Lung (tissue), 12 donors: Measurements from ENCODE around the gene GNAT3. TPM values are rescaled to one million over a fixed set of nuclear protein-coding genes. Genes with fewer than 3 reads are reported as not detected.

ENCODE experiments used
- ATAC-seq: fragments of 200-7000 bp; cut with Tn5 transposase; one replicate; pipeline ENCODE4 v1.9.1; 2020; ENCODE audit warnings: moderate number of reproducible peaks; ENCODE audit not compliant: insufficient read depth, low FRiP score
- DNase-seq, 3 donors: peaks; one replicate each; pipeline ENCODE4 v3.0.0-alpha.2; 2013 to 2017
- H3K27ac ChIP-seq, 2 donors: one replicate each; pipeline ENCODE4 v1.5.1; 2013; ENCODE audit warnings: mild to moderate bottlenecking in 2 of 2, moderate library complexity in 2 of 2, control low read depth in 1 of 2, inconsistent platforms in 1 of 2, low read depth in 1 of 2, low read length in 1 of 2
- H3K27me3 ChIP-seq, 3 donors: one replicate each; pipeline ENCODE4 v1.5.1; 2013; ENCODE audit warnings: low read length in 2 of 3; ENCODE audit not compliant: control insufficient read depth in 3 of 3, insufficient read depth in 3 of 3
- H3K36me3 ChIP-seq, 4 donors: one replicate each; pipeline ENCODE4 v1.5.1; 2013; ENCODE audit warnings: low read length in 4 of 4, mild to moderate bottlenecking in 1 of 4, moderate library complexity in 1 of 4; ENCODE audit not compliant: control insufficient read depth in 4 of 4, insufficient read depth in 4 of 4
- H3K4me1 ChIP-seq, 5 donors: one replicate each; pipeline ENCODE4 v1.5.1; 2013; ENCODE audit warnings: low read length in 5 of 5, mild to moderate bottlenecking in 2 of 5, moderate library complexity in 1 of 5; ENCODE audit not compliant: control insufficient read depth in 5 of 5, insufficient read depth in 5 of 5
- H3K4me3 ChIP-seq: one replicate; pipeline ENCODE4 v1.5.1; 2013; ENCODE audit warnings: mild to moderate bottlenecking, control low read depth, moderate library complexity
- H3K9ac ChIP-seq, 2 donors: one replicate each; pipeline ENCODE4 v1.5.1; 2013; ENCODE audit warnings: low read length in 2 of 2, control low read depth in 1 of 2; ENCODE audit not compliant: insufficient read depth in 1 of 2
- H3K9me3 ChIP-seq, 4 donors: one replicate each; pipeline ENCODE4 v1.5.1; 2013; ENCODE audit warnings: low read length in 3 of 4, mild to moderate bottlenecking in 1 of 4, moderate library complexity in 1 of 4; ENCODE audit not compliant: control insufficient read depth in 4 of 4, insufficient read depth in 3 of 4
- CTCF ChIP-seq: IDR thresholded peaks from 2 replicates; pipeline ENCODE4 v1.5.1; 2012; ENCODE audit warnings: mild to moderate bottlenecking; ENCODE audit errors: control extremely low read depth, extremely low read depth
- WGBS, 2 donors: extraction: QIAGEN DNeasy Blood & Tissue Kit; methylation state at CpG; one replicate each; pipeline ENCODE4 v1.1.7; 2013; 5-methylcytosine and 5-hydroxymethylcytosine counted together
- polyA plus RNA-seq, 2 donors: library from polyadenylated mRNA; stranded (reverse); fragments of 200-250 nt; gene quantifications; one replicate each; pipeline ENCODE4 v1.2.1, GENCODE V29; 2013
- total RNA-seq, 2 donors: library from RNA; depleted of rRNA in 1 of 2; stranded (reverse); fragments of >200 nt in 1 of 2; gene quantifications; one replicate each; pipeline ENCODE4 v1.2.1, GENCODE V29; 2014 to 2021
- donor health status: control.
- donor health status: control.
- donor health status: Bipolar disorder and iron deficiency.
- donor health status: healthy.
- donor health status: DM: yes; HTN: yes; CAD: no.

Gene GNAT3
- total and polyA plus RNA-seq, 4 donors: not detected

GRCh38 chr7:80414331-80414730 lies 97.5 kb downstream of the GNAT3 start:
- Histone ChIP-seq H3K36me3 (no peaks in the 10 kb centered on the region), H3K9ac (no peak overlapping the region), H3K4me3 (no peak overlapping the region), H3K4me1 (peaks cover 0 to 4% (median 0%) of the 10 kb centered on the region in 5 donors), H3K9me3 (no peaks in the 10 kb centered on the region), H3K27me3 (no peaks in the 10 kb centered on the region), H3K27ac (no peak overlapping the region)
- TF ChIP-seq CTCF: no peak
- ATAC-seq (no peak), DNase-seq (no peak)
- WGBS, 2 donors: 48 to 73% methylated on average over 2 of the region's 2 CpGs

GRCh38 chr7:80413383-80413945 lies 98.4 kb downstream of the GNAT3 start:
- WGBS, 2 donors: 83 to 91% methylated on average over 3 of the region's 3 CpGs
- H3K36me3 ChIP-seq: no peaks in the 10 kb centered on the region
- H3K4me3 ChIP-seq: no peak overlapping the region
- no peak for DNase-seq
- H3K9ac ChIP-seq: no peak overlapping the region
- no peak for ATAC-seq
- peaks cover 0 to 4% (median 0%) of the 10 kb centered on the region in 5 donors for H3K4me1 ChIP-seq
- no peak for TF ChIP-seq CTCF
- H3K9me3 ChIP-seq: peaks cover 0 to 1% (median 0%) of the 10 kb centered on the region in 4 donors
- no peaks in the 10 kb centered on the region for H3K27me3 ChIP-seq
- H3K27ac ChIP-seq: no peak overlapping the region

- WGBS, 2 donors: 98 to 100% methylated on average over 1 of the region's 1 CpG
- ATAC-seq (no peak), DNase-seq (no peak)
- Histone ChIP-seq H3K9ac (no peak overlapping the region), H3K4me1 (peaks cover 0 to 4% (median 0%) of the 10 kb centered on the region in 5 donors), H3K27me3 (no peaks in the 10 kb centered on the region), H3K4me3 (no peak overlapping the region), H3K36me3 (no peaks in the 10 kb centered on the region), H3K9me3 (peaks cover 0 to 1% (median 0%) of the 10 kb centered on the region in 4 donors), H3K27ac (no peak overlapping the region)
- no peak for TF ChIP-seq CTCF
Observed at GRCh38 chr7:80412842-80413241, 99.0 kb downstream of the GNAT3 start.

GRCh38 chr7:80411621-80412020 lies 100.2 kb downstream of the GNAT3 start:
- Histone ChIP-seq H3K9me3 (peaks cover 0 to 1% (median 0%) of the 10 kb centered on the region in 4 donors), H3K27ac (no peak overlapping the region), H3K4me1 (no peaks in the 10 kb centered on the region), H3K36me3 (no peaks in the 10 kb centered on the region), H3K9ac (no peak overlapping the region), H3K27me3 (no peaks in the 10 kb centered on the region), H3K4me3 (no peak overlapping the region)
- WGBS, 2 donors: 79 to 85% methylated on average over 2 of the region's 2 CpGs
- ATAC-seq (no peak), DNase-seq (no peak)
- TF ChIP-seq CTCF: no peak
